Keratinocyte (primary cell): ENCODE measurements around the gene KIRREL2.

Experiments
- CTCF ChIP-seq, 3 experiments: IDR thresholded peaks in 1 of 3; conservative IDR thresholded peaks in 1 of 3; optimal IDR thresholded peaks in 1 of 3; 2 replicates in 2 of 3; 3 replicates in 1 of 3; pipeline versions ENCODE3 to v1.5.1; 2011; ENCODE audit warnings: low read length in 3 of 3, mild to moderate bottlenecking in 3 of 3, moderate library complexity in 2 of 3, control low read depth in 1 of 3, inconsistent platforms in 1 of 3; ENCODE audit not compliant: insufficient read depth in 2 of 3; ENCODE audit errors: extremely low read depth in 1 of 3
- EZH2 ChIP-seq: IDR thresholded peaks from one replicate; pipeline ENCODE4 v1.6.1; 2012; ENCODE audit warnings: inconsistent platforms, mild to moderate bottlenecking, low read length, moderate library complexity

GRCh38 chr19:35911790-35912189 is 55.1 kb downstream of the KIRREL2 start:
- no peak for TF ChIP-seq CTCF (optimal IDR thresholded peaks at IDR 0.05 in 1 of 3, IDR thresholded peaks at IDR 0.05 in 1 of 3, conservative IDR thresholded peaks at IDR 0.05 in 1 of 3; ENCODE audit: extremely low read depth in 1 of 3, insufficient read depth in 2 of 3, low read length in 3 of 3)
- TF ChIP-seq EZH2, result no peak
